Thoracic aorta (tissue), 2 donors: ENCODE results near the gene ADAP2. TPM values are rescaled to one million over a fixed set of nuclear protein-coding genes. Genes with fewer than 3 reads are reported as not detected.
"Not testable (repeated sequence)": the region's sequence is repeated elsewhere in the genome, so short reads cannot be mapped to it uniquely, and the experiment has no call there.

ENCODE experiments used
- ATAC-seq: fragments of 150-250 bp; one replicate; pipeline ENCODE4 v1.8.0; 2017; ENCODE audit warnings: low read depth; ENCODE audit not compliant: insufficient number of reproducible peaks, low FRiP score
- DNase-seq: peaks from one replicate; pipeline ENCODE4 v3.0.0-alpha.2; 2020; ENCODE audit warnings: low spot score
- H3K27ac ChIP-seq, 2 donors: fragments of 200-600 bp; sonication (generic); 1 replicate in 1 of 2; 2 replicates in 1 of 2; pipeline ENCODE4 v1.5.1; 2016; ENCODE audit warnings: mild to moderate bottlenecking in 2 of 2, moderate library complexity in 2 of 2
- H3K27me3 ChIP-seq: fragments of 200-600 bp; sonication (generic); replicated peaks from 2 replicates; pipeline ENCODE4 v1.6.0; 2016; ENCODE audit warnings: mild to moderate bottlenecking; ENCODE audit not compliant: insufficient read depth
- H3K36me3 ChIP-seq: fragments of 200-600 bp; sonication (generic); one replicate; pipeline ENCODE4 v1.5.1; 2016
- H3K4me1 ChIP-seq, 2 donors: fragments of 200-600 bp; sonication (generic); 1 replicate in 1 of 2; 2 replicates in 1 of 2; pipeline versions ENCODE4 v1.5.1 to v1.6.0; 2016; ENCODE audit warnings: low read depth in 2 of 2, mild to moderate bottlenecking in 1 of 2; ENCODE audit not compliant: control insufficient read depth in 1 of 2
- H3K4me3 ChIP-seq: fragments of 200-600 bp; sonication (generic); 2 replicates; pipeline ENCODE4 v1.5.1; 2016; ENCODE audit warnings: mild to moderate bottlenecking
- H3K9me3 ChIP-seq: fragments of 200-600 bp; sonication (generic); 2 replicates; pipeline ENCODE4 v1.5.1; 2016
- total RNA-seq, 2 donors: library from RNA; depleted of rRNA; stranded (reverse); fragments of >200 nt; gene quantifications; one replicate each; pipeline versions ENCODE4 v1.1.0 to v1.2.3, GENCODE V29; 2016
- TF ChIP-seq, protein P1 (sequence below): fragments of 200-600 bp; sonication (generic); IDR thresholded peaks from one replicate; pipeline ENCODE4 v1.5.1; 2019; ENCODE audit warnings: antibody characterized with exemption

Gene ADAP2
- total RNA-seq, 2 donors from 2014 or later = 38.3 to 69.2 TPM

GRCh38 chr17:30930495-30930894 lies 8.8 kb downstream of the ADAP2 start:
- no peak overlapping the region for H3K27ac ChIP-seq
- no peaks in the 10 kb centered on the region for H3K4me1 ChIP-seq
- ATAC-seq (no peak), DNase-seq (no peak)
- H3K9me3 ChIP-seq = no peaks in the 10 kb centered on the region
- H3K4me3 ChIP-seq = no peak overlapping the region
- no peaks in the 10 kb centered on the region for H3K36me3 ChIP-seq
- TF ChIP-seq, protein P1, sequence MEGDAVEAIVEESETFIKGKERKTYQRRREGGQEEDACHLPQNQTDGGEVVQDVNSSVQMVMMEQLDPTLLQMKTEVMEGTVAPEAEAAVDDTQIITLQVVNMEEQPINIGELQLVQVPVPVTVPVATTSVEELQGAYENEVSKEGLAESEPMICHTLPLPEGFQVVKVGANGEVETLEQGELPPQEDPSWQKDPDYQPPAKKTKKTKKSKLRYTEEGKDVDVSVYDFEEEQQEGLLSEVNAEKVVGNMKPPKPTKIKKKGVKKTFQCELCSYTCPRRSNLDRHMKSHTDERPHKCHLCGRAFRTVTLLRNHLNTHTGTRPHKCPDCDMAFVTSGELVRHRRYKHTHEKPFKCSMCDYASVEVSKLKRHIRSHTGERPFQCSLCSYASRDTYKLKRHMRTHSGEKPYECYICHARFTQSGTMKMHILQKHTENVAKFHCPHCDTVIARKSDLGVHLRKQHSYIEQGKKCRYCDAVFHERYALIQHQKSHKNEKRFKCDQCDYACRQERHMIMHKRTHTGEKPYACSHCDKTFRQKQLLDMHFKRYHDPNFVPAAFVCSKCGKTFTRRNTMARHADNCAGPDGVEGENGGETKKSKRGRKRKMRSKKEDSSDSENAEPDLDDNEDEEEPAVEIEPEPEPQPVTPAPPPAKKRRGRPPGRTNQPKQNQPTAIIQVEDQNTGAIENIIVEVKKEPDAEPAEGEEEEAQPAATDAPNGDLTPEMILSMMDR = no peak
- H3K27me3 ChIP-seq = no peaks in the 10 kb centered on the region

DNA sequence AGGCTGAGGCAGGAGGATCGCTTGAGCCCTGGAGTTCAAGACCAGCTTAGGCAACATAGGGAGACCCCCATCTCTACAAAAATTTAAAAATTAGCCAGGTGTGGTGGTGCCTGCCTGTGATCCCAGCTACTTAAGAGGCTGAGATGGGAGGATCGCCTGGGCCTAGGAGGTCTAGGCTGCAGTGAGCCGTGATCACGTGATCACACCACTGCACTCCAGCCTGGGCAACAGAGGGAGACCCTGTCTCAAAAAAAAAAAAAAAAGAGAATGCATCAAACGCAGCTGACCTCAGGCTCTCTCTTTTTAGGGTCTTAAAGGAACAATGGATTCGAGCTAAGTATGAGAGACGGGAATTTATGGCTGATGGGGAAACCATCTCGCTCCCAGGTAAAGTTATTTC lies 9.8 kb downstream of the ADAP2 start:
- not testable (repeated sequence) for H3K36me3 ChIP-seq, H3K9me3 ChIP-seq, H3K4me1 ChIP-seq, H3K27me3 ChIP-seq, ATAC-seq, H3K4me3 ChIP-seq, DNase-seq, H3K27ac ChIP-seq

GRCh38 chr17:30933966-30934365 lies 12.2 kb downstream of the ADAP2 start:
- ATAC-seq (no peak), DNase-seq (no peak)
- H3K27ac ChIP-seq = no peak overlapping the region
- no peaks in the 10 kb centered on the region for H3K9me3 ChIP-seq
- no peak overlapping the region for H3K4me3 ChIP-seq
- H3K27me3 ChIP-seq = no peaks in the 10 kb centered on the region
- H3K4me1 ChIP-seq = no peaks in the 10 kb centered on the region
- TF ChIP-seq, protein P1 = no peak
- no peaks in the 10 kb centered on the region for H3K36me3 ChIP-seq

- DNase-seq (no peak), ATAC-seq (no peak)
- no peaks in the 10 kb centered on the region for H3K9me3 ChIP-seq
- H3K36me3 ChIP-seq = no peaks in the 10 kb centered on the region
- H3K27ac ChIP-seq = no peak overlapping the region
- H3K4me1 ChIP-seq = no peaks in the 10 kb centered on the region
- TF ChIP-seq, protein P1 = no peak
- no peaks in the 10 kb centered on the region for H3K27me3 ChIP-seq
- no peak overlapping the region for H3K4me3 ChIP-seq
Observed at GRCh38 chr17:30939051-30939689, 17.4 kb downstream of the ADAP2 start.

DNA sequence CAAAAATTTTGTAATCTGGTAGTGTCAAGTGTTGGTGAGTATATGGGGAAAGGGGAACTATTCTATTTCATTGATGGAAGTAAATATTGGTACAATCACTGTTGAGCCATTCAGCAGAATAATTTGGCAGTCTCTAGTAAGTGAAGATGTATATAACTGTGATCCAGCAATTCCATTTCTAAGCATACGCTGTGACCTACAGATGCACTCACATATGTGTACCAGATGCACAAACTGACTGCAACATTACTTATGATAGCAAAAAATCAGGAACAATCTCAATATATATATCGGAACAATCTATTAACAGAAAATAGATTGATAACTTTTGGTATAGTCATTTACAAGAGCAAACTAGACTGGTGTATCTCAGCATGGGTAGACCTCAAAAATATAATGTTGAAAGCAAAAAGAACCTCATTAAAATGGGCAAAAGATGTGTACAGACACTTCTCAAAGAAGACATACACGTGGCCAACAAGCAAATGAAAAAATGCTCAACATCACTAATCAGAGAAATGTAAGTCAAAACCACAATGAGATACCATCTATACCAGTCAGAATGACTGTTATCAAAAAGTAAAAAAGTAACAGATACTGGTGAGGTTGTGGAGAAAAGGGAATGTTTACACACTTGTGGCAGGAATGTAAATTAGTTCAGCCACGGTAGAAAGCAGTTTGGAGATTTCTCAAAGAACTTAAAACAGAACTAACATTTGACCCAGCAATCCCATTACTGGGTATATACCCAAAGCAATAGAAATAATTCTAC lies 20.7 kb downstream of the ADAP2 start:
- H3K4me1 ChIP-seq = no peaks in the 10 kb centered on the region
- TF ChIP-seq, protein P1 = no peak
- no peaks in the 10 kb centered on the region for H3K27me3 ChIP-seq
- ATAC-seq (no peak), DNase-seq (no peak)
- no peak overlapping the region for H3K27ac ChIP-seq
- H3K9me3 ChIP-seq = no peaks in the 10 kb centered on the region
- H3K36me3 ChIP-seq = no peaks in the 10 kb centered on the region
- no peak overlapping the region for H3K4me3 ChIP-seq
